GM19468 (cell line): ENCODE results near the gene ZNF554.
"Not testable (repeated sequence)": the region's sequence is repeated elsewhere in the genome, so short reads cannot be mapped to it uniquely, and the experiment has no call there.

Source experiments
- ATAC-seq: cut with Tn5 transposase; IDR thresholded peaks from one replicate; pipeline ENCODE4 v1.9.1; 2021; ENCODE audit warnings: mild to moderate bottlenecking, moderate library complexity, moderate number of reproducible peaks; ENCODE audit not compliant: unreplicated experiment; ENCODE audit errors: extremely low read depth

Gene ZNF554

DNA sequence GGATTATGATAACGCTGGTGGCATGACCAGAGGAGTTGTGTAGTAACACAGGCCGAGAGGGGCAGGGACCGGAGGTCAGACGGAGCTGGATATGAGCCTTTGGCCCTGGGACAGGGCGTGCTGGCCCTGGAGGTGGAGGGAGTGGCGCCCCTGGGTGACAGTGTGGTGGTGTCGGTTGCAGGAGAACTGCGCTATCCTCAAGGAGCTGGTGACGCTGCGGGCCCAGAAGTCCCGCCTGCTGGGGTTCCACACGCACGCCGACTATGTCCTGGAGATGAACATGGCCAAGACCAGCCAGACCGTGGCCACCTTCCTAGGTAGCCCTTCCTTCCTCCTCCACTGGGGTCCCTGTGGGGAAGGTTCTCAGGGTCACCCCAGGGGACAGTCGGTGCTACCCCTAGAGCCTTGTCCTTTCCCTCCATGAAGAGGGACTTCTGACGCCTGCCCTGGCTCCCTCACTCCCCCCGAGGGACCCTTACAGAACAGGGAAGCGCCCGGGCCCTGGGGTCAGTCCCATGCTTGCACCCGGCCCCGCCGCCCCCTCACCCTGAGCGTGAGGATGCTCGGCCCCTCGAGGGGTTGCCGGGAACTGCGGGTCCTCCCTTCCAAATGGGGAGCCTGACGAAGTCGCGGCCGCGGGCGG is 12.8 kb upstream of the ZNF554 start:
- ATAC-seq = no peak

DNA sequence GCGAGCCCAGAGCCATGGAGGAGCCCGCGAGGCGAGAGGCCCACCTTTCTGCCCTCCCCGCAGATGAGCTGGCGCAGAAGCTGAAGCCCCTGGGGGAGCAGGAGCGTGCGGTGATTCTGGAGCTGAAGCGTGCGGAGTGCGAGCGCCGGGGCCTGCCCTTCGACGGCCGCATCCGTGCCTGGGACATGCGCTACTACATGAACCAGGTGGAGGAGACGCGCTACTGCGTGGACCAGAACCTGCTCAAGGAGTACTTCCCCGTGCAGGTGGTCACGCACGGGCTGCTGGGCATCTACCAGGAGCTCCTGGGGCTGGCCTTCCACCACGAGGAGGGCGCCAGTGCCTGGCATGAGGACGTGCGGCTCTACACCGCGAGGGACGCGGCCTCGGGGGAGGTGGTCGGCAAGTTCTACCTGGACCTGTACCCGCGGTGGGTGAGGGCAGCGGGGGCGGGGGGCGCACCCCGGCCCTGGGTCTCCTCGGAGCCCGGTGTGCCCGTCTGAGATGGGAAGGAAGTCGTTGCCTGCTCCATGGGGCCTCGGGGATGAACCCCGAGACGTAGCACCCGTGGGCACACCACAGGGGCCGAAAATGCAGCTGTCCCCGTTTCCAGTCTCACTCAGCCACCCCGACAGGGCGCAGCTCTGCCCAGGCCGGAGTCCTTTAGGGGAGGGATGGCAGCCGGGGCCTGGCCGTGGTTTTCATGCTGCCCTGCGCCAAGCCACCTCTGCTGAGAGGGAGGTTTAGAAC is 12.1 kb upstream of the ZNF554 start:
- no peak for ATAC-seq

DNA sequence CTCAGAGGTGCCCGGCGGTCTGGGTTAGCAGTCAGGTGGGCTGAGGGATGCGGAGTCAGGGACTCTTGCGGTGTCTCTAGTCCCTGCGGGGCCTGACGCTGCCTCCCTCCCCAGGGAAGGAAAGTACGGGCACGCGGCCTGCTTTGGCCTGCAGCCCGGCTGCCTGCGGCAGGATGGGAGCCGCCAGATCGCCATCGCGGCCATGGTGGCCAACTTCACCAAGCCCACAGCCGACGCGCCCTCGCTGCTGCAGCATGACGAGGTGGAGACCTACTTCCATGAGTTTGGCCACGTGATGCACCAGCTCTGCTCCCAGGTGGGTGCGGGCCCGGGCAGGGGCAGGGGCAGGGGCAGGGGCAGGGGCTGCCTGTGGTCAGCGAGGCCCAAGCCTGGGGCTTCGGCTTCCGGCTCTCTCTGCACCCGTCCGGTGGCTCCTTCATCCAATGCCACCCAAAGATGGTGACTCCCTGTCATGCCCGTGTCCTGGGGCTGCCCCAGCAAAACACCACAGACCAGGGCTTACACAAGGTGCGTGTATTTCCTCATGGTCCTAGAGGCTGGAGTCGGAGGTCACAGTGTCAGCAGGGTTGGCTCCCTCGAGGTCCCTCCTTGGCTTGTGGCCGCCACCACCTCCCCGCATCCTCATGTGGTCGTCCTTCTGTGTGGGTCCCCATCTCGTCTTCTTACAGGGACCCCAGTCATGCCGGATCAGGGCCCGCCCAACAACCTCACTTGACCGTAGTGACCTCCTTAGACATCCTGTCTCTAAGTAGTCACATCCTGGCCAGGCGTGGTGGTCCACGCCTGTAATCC is 11.3 kb upstream of the ZNF554 start:
- ATAC-seq = no peak

DNA sequence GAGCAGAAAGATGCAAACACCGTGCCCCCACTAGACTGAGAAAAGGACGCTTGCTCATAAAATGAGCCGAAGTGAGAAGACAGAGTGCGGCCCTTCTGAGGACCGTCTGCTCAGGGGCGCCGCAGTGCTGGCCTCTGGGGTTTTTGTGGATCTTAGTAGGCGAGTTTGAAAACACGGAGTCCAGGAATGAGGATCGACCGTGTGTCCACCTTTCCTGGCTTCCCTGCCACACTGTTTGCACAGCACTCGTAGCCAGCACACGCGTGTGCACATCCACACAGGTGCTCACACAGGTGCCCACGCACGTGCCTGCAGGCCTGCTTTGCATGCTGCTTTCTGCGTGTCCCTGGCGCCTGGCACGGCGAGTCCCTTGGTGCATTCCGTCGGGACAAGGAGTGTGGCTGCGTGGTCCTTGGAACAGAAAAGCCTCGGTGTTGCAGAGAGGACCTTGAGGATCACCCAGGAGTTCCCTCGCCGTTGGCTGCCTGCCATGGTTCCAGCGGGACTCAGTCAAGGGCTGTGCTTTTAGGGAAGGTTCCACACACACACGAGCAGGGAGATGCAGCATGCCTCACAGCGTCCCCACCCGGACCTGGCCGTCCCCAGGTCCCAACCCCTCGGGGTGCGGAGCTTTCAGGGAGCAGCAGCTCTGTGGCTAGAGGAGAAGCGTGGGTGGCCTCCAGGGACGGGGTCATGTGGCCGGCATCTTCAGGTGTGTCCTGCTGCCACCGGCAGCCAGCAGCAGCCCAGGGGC is 10.1 kb upstream of the ZNF554 start:
- no peak for ATAC-seq

DNA sequence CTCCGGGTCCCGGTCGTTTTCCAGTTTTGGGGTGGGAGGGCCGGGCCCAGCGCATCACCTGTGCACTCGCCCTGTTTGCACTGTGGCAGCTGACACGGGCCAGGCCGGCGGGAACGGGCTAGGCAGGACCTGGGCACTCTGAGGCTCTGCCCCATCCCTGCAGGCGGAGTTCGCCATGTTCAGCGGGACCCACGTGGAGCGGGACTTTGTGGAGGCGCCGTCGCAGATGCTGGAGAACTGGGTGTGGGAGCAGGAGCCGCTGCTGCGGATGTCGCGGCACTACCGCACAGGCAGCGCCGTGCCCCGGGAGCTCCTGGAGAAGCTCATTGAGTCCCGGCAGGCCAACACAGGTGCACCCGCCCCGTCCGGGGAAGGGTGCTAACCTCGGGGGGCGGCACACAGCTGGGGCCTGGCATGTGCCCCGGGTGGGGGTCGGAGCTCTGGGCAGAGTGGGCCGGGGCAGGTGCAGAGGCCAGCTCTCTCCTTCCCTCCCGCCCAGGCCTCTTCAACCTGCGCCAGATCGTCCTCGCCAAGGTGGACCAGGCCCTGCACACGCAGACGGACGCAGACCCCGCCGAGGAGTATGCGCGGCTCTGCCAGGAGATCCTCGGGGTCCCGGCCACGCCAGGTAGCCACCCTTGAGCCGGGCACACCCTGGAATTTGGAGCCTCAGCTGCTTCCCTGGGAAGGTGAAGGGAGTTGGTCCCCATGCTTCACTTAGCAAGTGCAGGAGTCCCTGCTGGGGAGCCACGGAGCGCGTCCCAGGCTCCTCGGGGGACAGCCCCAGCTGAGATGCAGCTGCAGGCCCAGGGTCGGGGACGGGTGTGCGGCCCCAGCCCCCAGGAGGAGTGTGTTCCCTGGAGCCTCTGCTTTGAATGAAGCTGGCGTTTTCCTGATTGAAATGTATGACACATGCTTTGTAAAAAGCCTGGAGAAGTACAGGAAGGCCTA is 9.3 kb upstream of the ZNF554 start:
- ATAC-seq = no peak

DNA sequence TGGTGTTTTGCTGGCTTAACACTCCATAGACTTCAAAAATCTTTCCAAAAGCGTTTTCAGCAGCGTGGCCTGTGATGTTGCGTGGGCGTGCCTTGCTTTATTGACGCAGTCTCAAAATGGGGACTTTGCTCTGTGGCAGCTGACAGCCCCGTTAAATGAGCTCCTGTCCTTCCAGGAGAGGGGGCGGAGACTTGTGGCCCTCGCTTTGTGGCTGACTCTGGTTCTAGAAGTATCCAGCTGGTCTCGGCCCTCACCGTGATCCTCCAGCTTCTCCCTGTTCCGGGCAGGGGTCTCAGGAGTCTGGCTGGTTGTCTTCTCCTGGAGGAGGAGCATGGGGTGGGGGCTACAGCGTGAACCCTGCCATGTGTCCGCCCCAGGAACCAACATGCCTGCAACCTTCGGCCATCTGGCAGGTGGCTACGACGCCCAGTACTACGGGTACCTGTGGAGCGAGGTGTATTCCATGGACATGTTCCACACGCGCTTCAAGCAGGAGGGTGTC is 8.4 kb upstream of the ZNF554 start:
- no peak for ATAC-seq

- ATAC-seq = no peak
Observed at GRCh38 chr19:2811735-2812413, 7.8 kb upstream of the ZNF554 start.

GRCh38 chr19:2812414-2813234 is 7.0 kb upstream of the ZNF554 start:
- no peak for ATAC-seq

- no peak for ATAC-seq
Observed at GRCh38 chr19:2813235-2814160, 6.2 kb upstream of the ZNF554 start.

DNA sequence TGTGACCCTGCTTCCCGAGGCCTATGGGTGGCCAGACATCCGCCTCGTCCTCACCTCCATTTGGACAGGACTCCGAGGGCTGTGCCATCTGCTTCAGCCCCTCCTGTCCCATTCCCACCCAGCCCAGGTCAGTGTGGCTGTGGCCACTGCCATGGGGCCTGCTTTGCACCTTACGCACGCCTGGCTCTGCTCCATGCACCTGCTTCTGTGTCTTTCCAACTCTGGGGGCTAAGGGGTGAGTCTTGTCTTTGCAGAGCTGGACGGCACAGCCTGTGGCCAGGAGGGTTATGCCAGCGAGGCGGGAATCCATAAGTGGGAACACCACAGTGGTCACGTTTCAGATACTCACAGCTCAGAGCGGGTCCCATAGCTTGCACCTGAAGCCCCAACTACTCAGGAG is 5.2 kb upstream of the ZNF554 start:
- no peak for ATAC-seq

DNA sequence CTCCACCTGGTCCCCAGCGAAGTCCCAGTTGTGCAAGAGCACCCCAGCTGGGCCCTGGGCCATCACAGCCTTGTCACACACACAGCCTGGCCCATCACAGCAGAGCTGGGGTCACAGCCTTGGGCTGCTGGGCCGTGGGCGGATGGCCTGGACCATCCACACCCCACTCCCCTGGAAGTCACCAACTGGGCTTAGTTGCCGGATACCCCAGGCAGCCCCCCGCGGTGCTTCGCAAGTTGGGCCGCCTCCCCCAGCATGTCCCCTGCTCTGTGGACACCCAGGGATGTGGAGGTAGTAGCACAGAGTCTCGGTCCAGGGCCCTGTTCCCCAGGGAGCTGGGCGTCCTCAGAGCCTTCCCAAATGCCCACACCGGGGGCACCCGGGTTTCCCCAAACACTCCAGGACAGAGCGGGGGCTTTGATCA is 4.5 kb upstream of the ZNF554 start:
- no peak for ATAC-seq

- ATAC-seq = no peak
Observed at GRCh38 chr19:2815923-2816322, 3.7 kb upstream of the ZNF554 start.

DNA sequence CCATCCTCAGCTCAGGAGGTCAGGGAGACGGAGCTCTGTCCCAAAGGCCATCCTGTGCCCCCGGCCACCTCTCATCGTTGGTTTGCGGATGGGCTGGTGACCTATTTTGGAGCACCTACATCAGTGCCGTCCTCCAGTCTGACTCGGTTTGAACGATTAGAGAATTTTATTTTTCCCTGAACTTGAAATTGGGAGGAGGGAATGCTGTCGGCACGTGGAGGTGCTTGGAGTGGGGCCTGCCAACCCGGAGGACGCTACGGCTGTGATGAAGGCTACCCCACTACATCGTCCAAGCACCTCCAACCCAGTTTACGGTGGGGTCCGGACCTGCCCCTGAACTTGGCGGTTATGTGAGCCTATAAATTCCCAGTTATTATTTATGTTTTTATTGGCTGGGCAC is 3.0 kb upstream of the ZNF554 start:
- no peak for ATAC-seq

- not testable (repeated sequence) for ATAC-seq
Observed at GRCh38 chr19:2817237-2817829, 2.3 kb upstream of the ZNF554 start.

GRCh38 chr19:2820112-2820702 is 539 bp downstream of the ZNF554 start:
- ATAC-seq = no peak

- ATAC-seq = no peak
Observed at GRCh38 chr19:2822846-2823245, 3.2 kb downstream of the ZNF554 start.
